Ascending aorta (tissue), 2 donors: ENCODE results near the gene DENND1B. TPM values are rescaled to one million over a fixed set of nuclear protein-coding genes. Genes with fewer than 3 reads are reported as not detected.

Experiments used
- DNase-seq, 2 donors: peaks; one replicate each; pipeline ENCODE4 v3.0.0-alpha.2; 2019; ENCODE audit warnings: low spot score in 2 of 2
- H3K27ac ChIP-seq, 2 donors: fragments of 200-600 bp; sonication (generic); one replicate each; pipeline ENCODE4 v1.5.1; 2016 to 2017; ENCODE audit warnings: mild to moderate bottlenecking in 1 of 2
- H3K27me3 ChIP-seq: fragments of 200-600 bp; sonication (generic); one replicate; pipeline ENCODE4 v1.5.1; 2017
- H3K36me3 ChIP-seq, 2 donors: fragments of 200-600 bp; sonication (generic); one replicate each; pipeline ENCODE4 v1.5.1; 2016
- H3K4me1 ChIP-seq, 2 donors: fragments of 200-600 bp; sonication (generic); one replicate each; pipeline ENCODE4 v1.5.1; 2016 to 2017; ENCODE audit warnings: mild to moderate bottlenecking in 1 of 2
- H3K4me3 ChIP-seq, 2 donors: fragments of 200-600 bp; sonication (generic); one replicate each; pipeline ENCODE4 v1.5.1; 2016 to 2017; ENCODE audit warnings: mild to moderate bottlenecking in 1 of 2
- H3K9me3 ChIP-seq, 2 donors: fragments of 200-600 bp; sonication (generic); one replicate each; pipeline ENCODE4 v1.5.1; 2016
- CTCF ChIP-seq, 3 experiments: fragments of 200-600 bp in 2 of 3; fragments of 450-650 bp in 1 of 3; sonication (generic) in 2 of 3; IDR thresholded peaks; one replicate each; pipeline ENCODE4 v1.5.1; 2016 to 2019; ENCODE audit warnings: antibody characterized with exemption in 3 of 3, mild to moderate bottlenecking in 1 of 3, moderate library complexity in 1 of 3
- intact Hi-C: fragments of 100-400 bp; cut with DNase I; formaldehyde crosslinking; loops from one replicate; pipeline ENCODE4 v1.15.1; 2023
- total RNA-seq: library from RNA; depleted of rRNA; stranded (reverse); fragments of >200 nt; gene quantifications from one replicate; pipeline ENCODE4 v1.1.0, GENCODE V29; 2016

The DENND1B gene
- total RNA-seq, 1 donor from 2014 or later, result 12.2 TPM

DNA sequence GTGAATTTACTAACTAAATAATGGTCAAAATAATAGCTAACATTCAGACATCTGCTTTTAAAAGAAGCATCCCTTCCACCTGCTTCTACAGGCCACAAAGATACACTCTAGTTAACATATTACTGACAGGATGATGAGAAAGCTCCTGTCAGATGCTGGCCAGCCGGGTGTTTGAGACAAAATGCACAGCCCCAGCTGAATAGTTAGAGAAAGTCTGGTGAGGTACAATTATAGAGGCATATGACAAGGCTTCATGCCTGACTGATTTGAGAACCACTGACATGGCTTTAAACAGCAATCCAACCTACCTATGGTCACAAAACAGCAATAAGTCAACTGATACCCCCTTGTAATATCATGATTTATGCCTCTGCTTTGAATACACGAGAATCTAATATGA, 137.0 kb downstream of the DENND1B start:
- no peak overlapping the region for H3K4me3 ChIP-seq
- H3K9me3 ChIP-seq, result no peaks in the 10 kb centered on the region
- no peaks in the 10 kb centered on the region for H3K4me1 ChIP-seq
- intact Hi-C loops, result no loop called here
- peaks cover 0 to 5% of the 10 kb centered on the region in 2 donors for H3K36me3 ChIP-seq
- no peak for DNase-seq
- H3K27ac ChIP-seq, result no peak overlapping the region
- no peak for TF ChIP-seq CTCF (IDR thresholded peaks at IDR 0.05)
- no peaks in the 10 kb centered on the region for H3K27me3 ChIP-seq

DNA sequence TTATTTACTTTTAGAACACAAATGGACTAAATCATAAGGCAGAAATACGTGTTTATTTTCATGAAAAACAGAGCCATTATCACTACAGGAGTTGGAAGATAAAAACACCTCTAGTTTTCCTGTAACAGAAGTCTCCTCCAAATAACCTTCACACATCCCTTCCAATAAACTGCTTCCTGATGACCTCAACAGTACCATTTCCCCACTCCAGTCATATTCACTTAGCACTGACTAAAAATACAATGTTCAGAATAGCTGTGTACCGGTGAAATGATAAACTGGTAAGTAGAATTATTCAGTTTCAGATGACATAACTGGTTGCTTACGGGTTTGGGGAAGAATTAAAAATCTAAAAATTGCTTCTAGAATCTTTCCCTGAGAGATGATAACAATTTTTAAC, 137.9 kb downstream of the DENND1B start:
- H3K9me3 ChIP-seq, result no peaks in the 10 kb centered on the region
- no peak overlapping the region for H3K27ac ChIP-seq
- peaks cover 0 to 10% of the 10 kb centered on the region in 2 donors for H3K36me3 ChIP-seq
- H3K4me3 ChIP-seq, result no peak overlapping the region
- H3K27me3 ChIP-seq, result no peaks in the 10 kb centered on the region
- intact Hi-C loops, result no loop called here
- no peak for TF ChIP-seq CTCF (IDR thresholded peaks at IDR 0.05)
- DNase-seq, result no peak
- H3K4me1 ChIP-seq, result no peaks in the 10 kb centered on the region

- TF ChIP-seq CTCF (IDR thresholded peaks at IDR 0.05), result no peak
- Histone ChIP-seq H3K27me3 (no peaks in the 10 kb centered on the region), H3K9me3 (no peaks in the 10 kb centered on the region)
Observed at GRCh38 chr1:197633447-197634078, 141.7 kb downstream of the DENND1B start.

GRCh38 chr1:197632651-197633050, 142.6 kb downstream of the DENND1B start:
- no peak overlapping the region for H3K27ac ChIP-seq
- DNase-seq, result no peak
- intact Hi-C loops, result no loop called here
- peaks cover 0 to 5% of the 10 kb centered on the region in 2 donors for H3K36me3 ChIP-seq
- H3K4me1 ChIP-seq, result no peaks in the 10 kb centered on the region
- TF ChIP-seq CTCF (IDR thresholded peaks at IDR 0.05), result no peak
- H3K27me3 ChIP-seq, result no peaks in the 10 kb centered on the region
- no peaks in the 10 kb centered on the region for H3K9me3 ChIP-seq
- H3K4me3 ChIP-seq, result no peak overlapping the region

More at GRCh38 chr1:197633447-197634078, 141.7 kb downstream of the DENND1B start:
- Histone ChIP-seq H3K36me3 (peaks cover 0 to 5% of the 10 kb centered on the region in 2 donors), H3K4me1 (no peaks in the 10 kb centered on the region), H3K27ac (no peak overlapping the region), H3K4me3 (no peak overlapping the region)
- DNase-seq, result no peak
- intact Hi-C loops, result no loop called here

GRCh38 chr1:197632005-197632404, 143.3 kb downstream of the DENND1B start:
- peaks cover 0 to 2% of the 10 kb centered on the region in 2 donors for H3K9me3 ChIP-seq
- no peak for TF ChIP-seq CTCF (IDR thresholded peaks at IDR 0.05)
- H3K27ac ChIP-seq, result no peak overlapping the region
- H3K27me3 ChIP-seq, result no peaks in the 10 kb centered on the region
- intact Hi-C loops, result no loop called here
- no peaks in the 10 kb centered on the region for H3K4me1 ChIP-seq
- no peak overlapping the region for H3K4me3 ChIP-seq
- DNase-seq, result no peak
- H3K36me3 ChIP-seq, result peaks cover 0 to 5% of the 10 kb centered on the region in 2 donors

DNA sequence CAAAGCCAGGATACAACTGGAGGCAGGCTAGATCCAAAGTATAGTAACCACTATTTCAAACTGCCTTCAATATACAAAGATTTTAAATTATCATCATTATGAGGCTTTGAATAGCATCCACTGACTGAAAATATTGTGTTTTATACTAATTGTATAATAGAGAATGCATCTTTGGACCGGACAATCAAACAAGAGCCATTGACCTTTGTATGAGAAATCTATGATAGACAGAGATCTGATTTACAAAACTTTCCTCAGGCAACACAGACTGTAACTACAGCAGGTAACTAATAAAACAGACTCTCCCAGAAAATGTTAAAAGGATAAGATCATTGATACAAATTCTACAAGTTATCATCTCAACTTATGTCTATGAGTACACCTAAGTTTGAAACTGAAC, 152.9 kb downstream of the DENND1B start:
- intact Hi-C loops, result no loop called here
- H3K27ac ChIP-seq, result no peak overlapping the region
- TF ChIP-seq CTCF (IDR thresholded peaks at IDR 0.05), result no peak

More for the DNA sequence above, 152.9 kb downstream of the DENND1B start:
- no peak for DNase-seq
- H3K9me3 ChIP-seq, result peaks cover 0 to 3% of the 10 kb centered on the region in 2 donors
- H3K4me1 ChIP-seq, result no peaks in the 10 kb centered on the region
- no peak overlapping the region for H3K4me3 ChIP-seq
- H3K36me3 ChIP-seq, result no peaks in the 10 kb centered on the region
- no peaks in the 10 kb centered on the region for H3K27me3 ChIP-seq
